Ureter (tissue), 1 donor: ENCODE results near the gene UNC13B. TPM values are rescaled to one million over a fixed set of nuclear protein-coding genes. Genes with fewer than 3 reads are reported as not detected.

Source experiments
- DNase-seq: peaks from one replicate; pipeline ENCODE4 v3.0.0-alpha.2; 2020; ENCODE audit warnings: low spot score
- total RNA-seq: library from RNA; stranded (reverse); gene quantifications from one replicate; pipeline ENCODE4 v1.2.4, GENCODE V29; 2023
- donor health status: DM: yes; HTN: yes; CAD: no.

UNC13B gene
- total RNA-seq, 1 donor from 2014 or later: 49.5 TPM

DNA sequence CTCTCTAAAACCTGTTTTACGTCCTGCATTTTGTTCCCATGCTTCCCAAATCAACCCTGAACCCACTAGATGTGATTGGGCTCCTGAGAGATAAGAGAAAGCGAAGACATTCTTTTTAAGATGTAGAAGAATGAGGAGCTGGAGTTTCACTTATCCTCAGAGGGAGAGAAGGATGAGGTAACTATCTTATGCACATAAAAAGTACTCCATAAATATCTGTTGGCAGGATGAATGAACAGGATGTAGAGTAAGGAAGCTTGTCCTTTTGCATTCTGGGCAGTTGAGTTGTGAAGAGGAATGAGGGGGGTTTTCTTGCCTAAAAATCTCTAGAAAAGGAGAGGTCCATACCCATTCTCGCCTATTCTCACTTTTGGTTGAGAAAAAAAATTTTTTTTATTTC is 163.2 kb downstream of the UNC13B start:
- DNase-seq: no peak

DNA sequence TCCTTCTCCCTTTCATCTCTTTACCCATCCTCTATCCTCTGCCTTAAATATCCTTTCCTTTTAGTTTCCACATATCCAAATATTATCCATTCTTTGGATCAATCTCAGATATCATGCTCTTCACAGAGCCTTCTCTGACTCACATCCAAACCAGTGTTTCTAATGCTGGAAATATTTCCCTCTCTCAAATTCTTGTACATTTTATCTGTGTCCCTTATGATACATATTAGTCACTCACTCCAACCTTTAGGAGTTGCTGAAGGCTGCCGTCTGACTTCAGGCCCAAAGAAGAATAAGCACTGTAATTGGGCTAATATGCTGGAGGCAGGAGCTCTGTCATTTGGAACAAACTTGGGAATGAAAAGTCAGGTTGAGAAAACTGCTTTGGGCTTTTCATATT is 171.7 kb downstream of the UNC13B start:
- no peak for DNase-seq

DNA sequence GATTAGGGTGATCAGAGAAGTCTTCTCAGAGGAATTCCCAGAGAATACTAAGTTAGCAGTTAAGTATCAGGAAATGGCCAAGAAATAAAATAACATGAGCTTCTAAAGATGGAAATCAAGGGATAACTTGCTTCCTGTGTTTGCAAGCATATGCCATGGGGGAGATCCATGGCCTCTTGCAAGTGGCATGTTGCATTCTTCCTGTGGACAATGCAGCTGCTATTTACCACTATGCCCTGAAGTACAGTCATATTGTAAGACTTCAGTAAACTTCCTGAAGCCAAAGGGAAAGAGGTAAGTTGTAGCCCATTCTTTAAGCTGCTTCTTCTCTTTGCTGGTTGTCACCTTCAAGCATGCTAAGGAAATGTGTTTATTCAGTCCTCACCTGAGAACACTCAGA is 173.4 kb downstream of the UNC13B start:
- no peak for DNase-seq

DNA sequence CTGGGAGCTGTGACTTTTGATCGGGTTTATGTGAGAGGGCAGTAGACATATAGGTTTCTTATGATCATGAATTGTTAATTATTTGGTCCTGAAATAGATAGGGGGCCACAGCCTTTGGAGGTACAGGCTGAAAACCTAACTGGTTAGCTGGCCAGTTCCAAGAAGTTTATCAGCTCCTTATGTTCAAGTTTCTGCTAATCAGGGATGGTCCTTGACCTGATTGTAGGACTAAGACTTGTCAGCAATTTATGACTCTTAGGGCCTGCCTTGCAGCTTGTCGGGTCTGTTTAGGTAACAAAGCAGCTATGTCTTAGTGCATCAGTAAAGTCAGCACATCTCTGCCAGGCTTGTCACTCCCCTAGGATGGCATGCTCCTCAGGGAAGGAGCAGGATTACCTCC is 176.3 kb downstream of the UNC13B start:
- no peak for DNase-seq

DNA sequence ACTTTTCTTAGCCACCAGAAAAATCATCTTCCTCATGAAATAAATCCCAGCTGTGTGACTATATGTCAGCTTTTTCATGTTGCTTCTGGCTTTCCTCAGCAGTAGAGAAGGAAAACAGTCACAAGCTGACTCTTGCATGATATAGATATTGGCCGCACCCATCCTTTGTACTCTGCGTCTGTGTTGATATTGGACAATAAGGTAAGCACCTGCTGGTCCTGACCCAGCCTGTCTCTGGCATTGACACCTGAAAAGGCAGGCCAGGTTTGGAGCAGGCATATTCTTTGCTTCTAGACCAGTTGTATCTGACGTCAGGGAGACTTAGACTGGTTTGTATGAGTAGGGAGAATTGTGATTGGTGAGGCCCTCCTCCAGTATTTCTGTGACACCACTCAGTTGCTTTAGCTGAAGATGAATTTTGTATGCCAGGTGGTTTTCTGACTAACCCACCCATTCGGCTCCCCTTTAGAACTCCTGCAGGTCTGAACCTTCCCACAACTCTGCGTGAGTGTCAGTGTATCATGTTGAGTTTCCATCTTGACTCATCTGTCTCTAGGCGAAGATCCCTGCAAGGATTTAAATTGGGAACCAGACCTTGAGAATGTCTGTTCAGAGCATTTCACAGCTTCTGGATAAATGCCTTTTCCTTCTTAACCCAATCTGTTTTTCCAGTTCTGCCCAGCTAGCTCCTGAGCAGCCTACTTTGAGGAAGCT is 176.9 kb downstream of the UNC13B start:
- DNase-seq: peak; percentile 48

DNA sequence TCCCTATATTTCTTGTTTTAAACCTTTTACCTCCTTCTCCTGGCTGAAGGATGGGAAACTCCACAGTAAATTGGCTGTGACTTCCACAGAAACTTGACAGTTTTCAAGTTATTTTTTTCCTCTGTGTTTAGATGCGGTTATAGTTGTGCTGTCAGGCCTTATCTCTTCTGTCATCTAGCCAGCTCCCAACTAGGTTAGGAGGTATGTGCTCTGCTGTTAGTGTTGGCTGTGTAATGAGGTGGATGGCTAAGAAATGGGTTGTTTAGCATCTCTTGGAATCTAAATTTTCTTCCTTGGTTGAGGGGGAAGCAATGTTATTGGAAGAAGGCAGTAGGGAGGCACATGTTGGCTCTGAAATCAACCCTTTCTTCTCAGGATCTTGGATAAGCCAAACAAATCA is 178.2 kb downstream of the UNC13B start:
- no peak for DNase-seq

DNA sequence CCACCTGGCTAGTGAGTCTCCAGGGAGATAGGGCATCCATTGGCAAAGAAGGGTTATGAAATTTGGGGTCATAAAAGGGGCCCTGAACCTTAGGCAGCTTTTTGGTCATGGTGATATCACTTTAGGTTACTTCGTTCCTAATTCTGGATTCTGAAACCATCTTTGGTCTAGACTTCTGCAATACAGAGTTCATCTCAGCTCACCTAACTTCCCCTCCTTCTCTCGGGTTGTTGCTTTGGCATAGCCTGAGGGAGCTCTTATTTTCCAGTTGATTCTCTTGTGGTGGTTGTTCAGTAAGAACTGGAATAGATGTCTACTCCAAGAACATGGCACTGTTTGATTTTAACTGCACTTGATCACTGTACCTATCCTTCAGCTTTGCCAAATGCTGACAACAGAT is 179.2 kb downstream of the UNC13B start:
- DNase-seq: no peak

DNA sequence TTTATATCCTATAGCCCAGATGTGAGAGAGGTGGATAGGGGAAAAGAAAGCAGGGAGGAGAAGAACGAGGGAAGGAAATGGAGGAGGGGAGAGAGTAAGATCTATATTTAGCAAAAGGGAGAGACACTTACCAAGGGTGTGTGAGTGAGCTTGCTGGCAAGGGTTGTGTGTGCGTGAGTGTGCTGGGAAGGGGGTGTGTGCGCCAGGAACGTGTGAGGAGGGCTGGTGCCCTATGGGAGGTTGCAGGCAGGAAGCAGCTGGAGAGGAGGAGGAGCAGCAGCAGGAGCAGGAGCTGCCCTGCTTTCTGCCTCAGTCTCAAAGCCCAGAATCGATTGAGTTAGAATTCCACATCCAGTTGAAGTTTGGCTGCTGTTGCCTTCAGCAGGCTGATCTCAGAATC is 179.8 kb downstream of the UNC13B start:
- peak; percentile 65 for DNase-seq

DNA sequence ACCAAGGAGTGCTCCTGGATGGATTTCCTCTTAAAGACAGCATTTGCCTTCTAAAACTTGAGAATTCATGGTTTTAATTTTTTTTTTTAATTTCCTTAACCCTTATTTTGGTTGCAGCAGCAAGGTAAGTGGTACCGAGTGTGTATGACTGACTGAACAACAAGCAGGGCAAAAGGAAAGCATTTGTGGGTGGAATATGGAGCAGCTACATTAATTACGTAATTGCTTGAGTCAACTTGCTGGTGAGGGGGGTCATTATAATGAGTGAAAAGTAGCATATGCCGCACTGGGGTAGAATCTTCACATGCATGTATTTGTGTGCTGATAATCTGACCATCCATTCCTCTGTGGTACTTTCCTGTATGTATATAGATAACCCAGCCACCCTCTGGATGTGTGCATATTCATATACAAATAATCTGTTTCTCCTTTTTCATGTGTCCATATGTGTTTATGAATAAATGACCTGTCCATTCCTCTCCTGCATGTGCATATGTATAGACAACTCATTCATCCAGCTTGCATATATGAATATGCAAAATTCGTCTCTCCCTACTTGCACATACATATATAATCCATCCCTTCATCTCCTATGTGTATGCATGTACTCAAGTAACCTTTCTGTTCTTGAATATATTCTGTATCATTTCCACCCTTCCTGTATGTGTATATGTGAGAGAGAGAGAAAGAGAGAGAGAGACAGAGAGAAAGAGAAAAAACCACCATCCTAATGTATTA is 180.6 kb downstream of the UNC13B start:
- no peak for DNase-seq

DNA sequence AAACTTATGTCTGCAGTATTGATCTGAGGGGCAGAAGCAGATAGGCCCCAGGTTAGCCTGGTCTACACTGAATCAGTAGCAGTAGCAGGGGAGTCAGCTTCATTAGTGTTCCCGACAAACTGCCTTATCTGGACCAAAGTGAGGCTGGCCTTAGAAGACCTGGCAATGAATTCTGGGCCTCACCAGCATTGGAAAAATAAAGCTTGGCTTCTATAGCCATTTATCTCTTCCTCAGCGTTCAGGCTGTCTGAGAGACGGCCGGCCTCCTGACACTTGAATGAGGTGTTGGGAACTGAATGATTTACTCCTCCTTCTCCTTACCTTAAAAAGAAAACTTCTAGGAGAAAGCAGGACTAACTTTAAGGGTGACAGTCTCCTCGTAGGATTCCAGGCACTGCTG is 186.3 kb downstream of the UNC13B start:
- no peak for DNase-seq

DNA sequence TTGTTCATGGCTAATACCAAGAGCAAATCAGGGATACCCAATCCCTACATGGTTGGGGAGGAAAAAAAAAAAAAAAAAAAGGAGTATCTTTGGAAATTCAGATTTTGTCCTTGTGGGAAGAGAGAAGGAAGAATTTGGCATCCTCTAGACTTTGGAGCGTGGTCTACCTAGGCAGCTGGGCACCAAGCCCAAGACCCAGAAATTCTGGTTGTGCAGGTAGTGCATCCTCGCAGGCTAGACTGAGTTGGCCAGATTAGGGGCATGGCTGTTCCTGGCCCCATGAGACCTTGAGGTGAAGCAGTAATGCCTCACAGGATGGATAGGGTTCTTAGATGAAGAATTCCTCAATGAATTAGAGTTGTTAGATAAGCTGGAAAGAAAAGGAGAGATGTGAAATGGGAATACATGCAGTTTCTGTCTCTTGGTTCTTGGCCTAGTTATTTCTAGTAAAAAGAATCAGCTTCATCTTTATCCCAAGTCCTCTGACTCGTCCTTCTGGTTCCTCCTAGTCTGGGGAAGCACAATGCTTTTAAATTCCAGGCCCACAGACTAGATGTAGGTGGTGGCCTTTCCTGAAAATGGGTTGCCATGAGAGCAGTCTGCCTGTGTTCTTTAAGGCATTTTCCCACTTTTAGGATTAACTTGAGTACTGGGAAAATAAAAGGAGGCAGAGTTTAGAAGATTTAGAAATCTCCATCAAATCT is 187.6 kb downstream of the UNC13B start:
- no peak for DNase-seq

DNA sequence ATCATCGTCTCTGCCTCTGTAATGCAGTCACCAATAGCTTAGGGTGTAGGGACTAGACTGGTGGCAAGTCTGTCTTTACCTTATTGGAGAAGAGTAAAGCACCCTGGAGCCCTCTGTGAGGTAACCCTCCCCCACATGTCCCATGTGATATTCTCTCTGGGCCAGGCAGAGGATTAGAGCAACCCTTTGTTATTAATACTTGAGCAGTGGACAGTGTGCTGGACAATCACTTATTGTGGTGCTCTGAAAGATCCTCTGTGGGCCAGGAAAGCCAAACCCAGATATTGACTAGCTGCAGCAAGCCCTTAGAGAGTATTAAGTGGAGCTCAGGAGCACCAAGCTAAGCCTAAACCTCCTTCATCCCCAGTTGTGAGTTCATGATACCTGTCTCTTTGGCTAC is 188.4 kb downstream of the UNC13B start:
- DNase-seq: no peak

DNA sequence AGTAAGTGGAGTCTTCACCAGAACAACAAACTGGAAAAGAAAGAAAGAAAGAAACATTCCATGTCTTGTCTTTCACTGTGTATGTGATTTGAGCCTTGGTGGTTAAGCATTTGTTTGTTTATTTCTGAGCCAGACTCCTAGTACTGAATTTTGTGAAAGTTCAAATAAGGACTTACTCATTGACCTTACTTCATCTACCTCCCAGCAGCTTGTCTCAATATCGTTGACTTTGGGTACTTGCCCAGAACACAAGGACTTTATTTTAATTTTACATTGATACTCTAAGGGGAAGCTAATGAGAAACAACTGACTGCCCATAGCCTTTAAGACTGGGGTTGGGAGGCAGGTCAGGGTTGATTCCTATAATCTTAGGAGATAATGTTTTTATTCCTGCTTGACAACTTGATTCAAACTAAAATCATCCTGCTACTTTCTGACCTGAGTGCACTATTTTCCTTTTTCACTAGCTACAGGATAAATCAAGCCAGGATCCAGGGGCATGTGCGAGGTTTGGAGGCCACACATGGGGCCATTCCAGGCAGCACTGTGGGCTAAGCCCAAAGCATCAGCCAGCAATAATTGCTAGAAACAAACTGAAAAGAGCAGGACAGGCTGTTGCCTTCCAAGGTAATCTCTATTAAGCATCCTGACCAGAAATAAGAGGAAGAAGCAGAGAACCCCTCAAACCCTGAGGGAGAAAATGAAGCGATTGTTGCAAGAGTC is 189.2 kb downstream of the UNC13B start:
- no peak for DNase-seq

DNA sequence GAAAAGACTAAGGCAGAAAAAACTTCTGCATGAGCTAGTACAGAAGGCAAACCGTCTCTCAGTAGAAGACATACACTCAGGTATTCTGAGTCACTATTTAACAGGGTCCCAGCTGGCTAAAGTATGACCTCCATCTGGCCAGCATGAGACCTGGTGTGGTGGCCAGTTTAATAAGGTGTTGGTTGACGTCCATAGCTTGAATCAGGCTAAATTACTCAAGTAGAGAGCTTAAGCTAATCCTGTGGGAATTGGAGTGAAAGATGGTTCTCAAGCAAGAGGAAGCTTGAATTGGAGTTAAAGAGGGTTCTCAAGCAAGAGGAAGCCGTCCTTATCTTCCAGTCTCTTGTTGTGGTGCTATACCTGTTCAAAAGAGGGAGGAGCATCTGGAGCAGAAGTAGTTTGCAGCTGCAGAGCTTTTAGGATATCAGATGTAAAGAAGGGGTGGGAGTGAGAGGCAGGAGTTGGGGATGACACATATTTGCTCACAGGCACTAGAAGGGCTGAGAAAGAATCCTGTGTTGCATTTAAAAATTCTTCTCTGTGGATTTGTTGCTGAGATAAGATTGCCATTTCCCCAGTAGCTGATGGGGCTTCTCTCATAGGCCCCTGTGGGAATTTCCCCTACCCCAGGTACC is 192.0 kb downstream of the UNC13B start:
- DNase-seq: no peak

DNA sequence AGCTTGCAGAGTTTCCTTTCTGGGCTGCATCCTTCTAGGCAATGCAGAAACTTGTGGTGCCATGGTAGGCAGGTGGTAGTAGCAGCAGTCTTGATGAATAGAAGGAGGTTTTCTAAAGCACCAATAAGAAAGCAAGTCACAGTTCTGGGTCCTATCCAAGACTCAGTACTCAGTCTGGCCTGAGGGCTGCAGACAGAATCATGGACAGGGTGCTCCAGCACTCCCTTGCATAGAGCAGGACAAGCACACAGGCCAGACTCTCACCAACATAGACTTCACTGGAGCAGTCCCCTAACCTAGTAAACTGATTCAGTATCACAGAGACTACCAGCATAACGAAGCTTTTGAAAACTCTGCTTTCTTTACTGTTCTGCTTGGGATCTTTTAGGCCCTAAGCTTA is 194.1 kb downstream of the UNC13B start:
- no peak for DNase-seq

DNA sequence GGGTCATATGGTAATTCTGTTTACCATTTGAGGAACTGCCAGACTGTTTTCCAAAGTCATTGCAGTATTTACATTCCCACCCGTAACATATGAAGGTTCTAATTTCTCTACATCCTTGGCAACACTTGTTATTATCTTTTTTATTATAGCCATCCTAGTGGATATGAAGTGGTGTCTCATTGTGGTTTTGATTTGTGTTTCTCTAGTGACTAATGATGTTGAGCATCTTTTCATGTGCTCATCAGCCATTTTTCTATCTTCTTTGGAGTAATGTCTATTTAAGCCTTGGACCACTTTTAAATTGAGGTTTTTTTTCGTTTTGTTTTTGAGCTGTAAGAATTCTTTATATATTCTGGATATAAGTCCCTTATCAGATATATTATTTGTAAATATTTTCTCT is 195.3 kb downstream of the UNC13B start:
- DNase-seq: no peak

DNA sequence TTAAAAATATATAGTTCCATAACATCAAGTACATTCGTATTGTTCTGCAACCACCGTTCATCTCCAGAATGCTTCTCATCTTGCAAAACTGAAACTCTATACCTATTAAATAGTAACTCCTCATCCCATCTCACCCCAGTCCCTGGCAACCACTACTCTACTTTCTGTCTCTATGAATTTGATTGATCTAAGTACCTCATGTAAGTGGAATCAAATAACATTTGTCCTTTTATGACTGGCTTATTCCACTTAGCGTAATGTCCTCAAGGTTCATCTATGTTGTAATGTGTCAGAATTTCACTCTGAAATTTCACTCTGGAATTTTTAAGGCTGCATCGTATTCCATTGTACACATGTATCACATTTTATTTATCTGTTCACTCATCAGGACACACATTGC is 196.0 kb downstream of the UNC13B start:
- DNase-seq: no peak

DNA sequence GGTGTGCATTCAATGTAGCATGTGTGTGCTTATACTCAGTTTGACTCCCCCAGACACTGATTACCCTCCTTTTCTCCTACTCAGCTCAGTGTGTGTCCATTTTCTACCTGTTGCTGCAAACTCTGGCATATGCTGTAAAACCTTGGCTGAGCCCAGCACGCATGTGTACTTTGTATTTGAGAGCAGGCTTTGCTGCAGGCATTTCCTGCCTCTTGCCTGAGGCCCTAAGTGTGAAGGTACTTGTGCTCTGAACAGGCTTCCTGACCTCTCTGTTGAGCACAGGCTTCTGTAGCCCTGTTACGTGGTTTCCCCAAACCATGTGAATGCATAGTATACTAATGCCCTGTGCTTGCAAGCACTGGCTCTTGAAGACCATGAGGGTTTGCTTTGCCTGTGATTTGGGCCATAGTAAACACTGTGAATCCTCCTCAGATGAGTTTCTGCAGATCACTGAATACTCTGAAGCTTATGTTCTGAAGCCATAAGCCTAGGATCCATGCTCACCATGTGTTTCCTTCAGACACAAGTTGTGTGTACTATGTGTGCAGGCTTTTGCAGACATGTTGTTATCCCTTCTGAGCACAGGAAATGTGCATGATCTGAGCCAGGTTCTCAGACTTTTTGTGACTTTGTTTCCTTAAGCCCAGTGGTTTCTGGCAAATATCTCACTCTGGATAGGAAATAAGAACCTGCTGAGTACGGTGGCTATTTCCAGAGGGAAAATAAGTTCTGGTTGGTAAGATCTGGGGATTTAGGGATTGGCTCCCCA is 203.2 kb downstream of the UNC13B start:
- no peak for DNase-seq

DNA sequence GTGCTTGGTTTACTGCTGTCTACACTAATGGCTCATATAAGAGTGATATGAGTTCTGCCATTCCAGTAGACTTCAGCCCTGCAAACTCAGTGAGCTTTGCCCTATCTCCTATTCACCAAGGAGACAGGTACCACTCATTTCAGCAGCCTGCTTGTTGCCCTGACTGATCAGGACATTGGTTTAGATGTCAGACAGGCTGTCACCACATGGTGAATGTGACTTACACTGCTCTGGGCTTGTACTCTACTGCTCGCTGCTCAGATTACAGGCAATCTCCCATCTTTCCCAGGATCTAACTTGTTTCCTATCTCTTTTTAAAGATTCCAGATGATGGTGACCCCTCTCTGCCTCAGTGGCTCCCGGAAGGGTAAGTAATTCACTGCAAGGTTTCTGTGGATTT is 204.8 kb downstream of the UNC13B start:
- DNase-seq: no peak

DNA sequence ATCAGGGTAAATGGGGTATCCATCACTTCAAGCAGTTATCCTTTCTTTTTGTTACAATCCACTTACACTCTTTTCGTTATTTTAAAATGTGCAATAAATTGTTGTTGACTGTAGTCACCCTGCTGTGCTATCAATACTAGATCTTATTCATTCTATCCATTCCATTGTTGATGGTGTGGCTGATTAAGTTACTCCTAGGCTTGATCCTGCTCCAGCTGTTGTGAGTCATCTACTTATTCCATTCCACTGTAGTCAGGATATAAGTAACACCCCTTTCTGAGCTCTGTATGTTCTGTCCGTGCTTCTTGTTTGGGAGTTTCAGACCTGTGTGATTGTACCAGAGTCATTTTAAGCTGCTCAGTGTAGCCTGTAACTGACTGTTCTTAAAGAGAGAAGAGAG is 205.6 kb downstream of the UNC13B start:
- no peak for DNase-seq

DNA sequence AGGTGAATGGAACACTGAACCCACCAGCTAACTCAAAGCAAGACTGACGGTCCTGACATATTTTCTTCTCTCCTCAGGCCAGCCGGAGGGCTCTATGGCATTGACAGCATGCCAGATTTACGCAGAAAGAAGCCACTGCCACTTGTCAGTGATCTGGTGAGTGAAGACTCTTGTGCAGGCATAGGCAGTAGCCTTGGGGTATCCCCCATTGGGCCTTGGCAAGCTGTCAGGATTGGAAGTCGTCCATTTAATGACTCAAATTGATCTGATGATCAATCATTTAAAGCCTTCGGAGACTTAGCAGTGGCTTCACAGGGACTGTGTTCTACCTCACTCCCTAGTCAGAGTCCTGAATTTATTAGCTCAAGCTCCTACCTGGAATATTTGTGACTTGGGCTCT is 208.4 kb downstream of the UNC13B start:
- no peak for DNase-seq
